H1 (cell line): ENCODE data around the gene GPR87. TPM values are rescaled to one million over a fixed set of nuclear protein-coding genes. Genes with fewer than 3 reads are reported as not detected.

Experiments used
- ATF2 ChIP-seq: IDR thresholded peaks from 2 replicates; pipeline ENCODE4 v1.6.1; 2012; ENCODE audit warnings: low read length, inconsistent platforms
- FOSL1 ChIP-seq: IDR thresholded peaks from 2 replicates; pipeline ENCODE4 v1.6.1; 2011; ENCODE audit warnings: mild to moderate bottlenecking, low read depth, low read length, moderate library complexity; ENCODE audit not compliant: insufficient read depth
- GABPA ChIP-seq: IDR thresholded peaks from 2 replicates; pipeline ENCODE4 v1.6.1; 2011; ENCODE audit warnings: mild to moderate bottlenecking, low read length, moderate library complexity, borderline replicate concordance; ENCODE audit not compliant: insufficient read depth
- POLR2A ChIP-seq, 2 experiments: IDR thresholded peaks; 1 replicate in 1 of 2; 2 replicates in 1 of 2; pipeline ENCODE4 v1.6.1; 2011; ENCODE audit warnings: low read depth in 2 of 2, low read length in 2 of 2, mild to moderate bottlenecking in 2 of 2; ENCODE audit errors: control extremely low read depth in 1 of 2
- RXRA ChIP-seq: IDR thresholded peaks from 2 replicates; pipeline ENCODE4 v1.6.1; 2011; ENCODE audit warnings: low read depth, mild to moderate bottlenecking, low read length, moderate library complexity; ENCODE audit not compliant: insufficient read depth
- SP4 ChIP-seq: IDR thresholded peaks from 2 replicates; pipeline ENCODE4 v1.6.1; 2012; ENCODE audit warnings: low read length, inconsistent platforms
- polyA plus RNA-seq, 7 experiments: library from polyadenylated mRNA; depleted of rRNA in 3 of 7; stranded (reverse) in 5 of 7; unstranded in 2 of 7; fragments of >200 nt in 5 of 7; fragments of 200-250 nt in 2 of 7; gene quantifications; 1 replicate in 5 of 7; 2 replicates in 1 of 7; 4 replicates in 1 of 7; pipeline versions ENCODE4 v1.2.1 to v1.2.3, GENCODE V29; 2011 to 2013; ENCODE audit warnings: missing spikeins in 2 of 7, mixed read lengths in 2 of 7
- total RNA-seq: library from RNA; stranded (reverse); fragmentation: NEBNext Ultra II Directional; extraction: Animal tissue kit (Norgen Biotek cat#: 25700); gene quantifications from 2 replicates; pipeline ENCODE4 v1.2.1, GENCODE V29; 2021

GPR87 gene
- total and polyA plus RNA-seq, 2 of the 8 experiments (the other 6 are each of a cell fraction or from before 2014, with no cell fraction given), result 0.05 TPM; not detected in 1

- TF ChIP-seq ATF2 (no peak), POLR2A (IDR thresholded peaks at IDR 0.05; ENCODE audit: control extremely low read depth in 1 of 2, low read depth in 2 of 2, low read length in 2 of 2) (no peak), RXRA (no peak), FOSL1 (no peak), SP4 (no peak), GABPA (no peak)
These were observed 30.8 kb upstream of the GPR87 start (continued) for GRCh38 chr3:151347432-151347831.
